GM06990 (cell line): ENCODE data around the gene TENM4.

Source experiments
- DNase-seq: peaks from one replicate; pipeline ENCODE4 v3.0.0-alpha.2; 2011; ENCODE audit not compliant: insufficient read length; ENCODE audit errors: extremely low read depth
- H3K27me3 ChIP-seq: replicated peaks from 2 replicates; pipeline ENCODE4 v1.6.0; 2011; ENCODE audit warnings: low read length; ENCODE audit not compliant: control insufficient read depth, insufficient read depth
- H3K36me3 ChIP-seq: 2 replicates; pipeline ENCODE4 v1.5.1; 2011; ENCODE audit warnings: low read length; ENCODE audit not compliant: control insufficient read depth, insufficient read depth
- H3K4me3 ChIP-seq: replicated peaks from 2 replicates; pipeline ENCODE4 v1.5.1; 2011; ENCODE audit warnings: low read depth, mild to moderate bottlenecking, control low read depth, low read length
- CTCF ChIP-seq: IDR thresholded peaks from 2 replicates; pipeline ENCODE4 v1.5.1; 2011; ENCODE audit warnings: low read length, control low read depth, mild to moderate bottlenecking, inconsistent platforms; ENCODE audit not compliant: insufficient read depth, poor library complexity, severe bottlenecking

Gene TENM4

DNA sequence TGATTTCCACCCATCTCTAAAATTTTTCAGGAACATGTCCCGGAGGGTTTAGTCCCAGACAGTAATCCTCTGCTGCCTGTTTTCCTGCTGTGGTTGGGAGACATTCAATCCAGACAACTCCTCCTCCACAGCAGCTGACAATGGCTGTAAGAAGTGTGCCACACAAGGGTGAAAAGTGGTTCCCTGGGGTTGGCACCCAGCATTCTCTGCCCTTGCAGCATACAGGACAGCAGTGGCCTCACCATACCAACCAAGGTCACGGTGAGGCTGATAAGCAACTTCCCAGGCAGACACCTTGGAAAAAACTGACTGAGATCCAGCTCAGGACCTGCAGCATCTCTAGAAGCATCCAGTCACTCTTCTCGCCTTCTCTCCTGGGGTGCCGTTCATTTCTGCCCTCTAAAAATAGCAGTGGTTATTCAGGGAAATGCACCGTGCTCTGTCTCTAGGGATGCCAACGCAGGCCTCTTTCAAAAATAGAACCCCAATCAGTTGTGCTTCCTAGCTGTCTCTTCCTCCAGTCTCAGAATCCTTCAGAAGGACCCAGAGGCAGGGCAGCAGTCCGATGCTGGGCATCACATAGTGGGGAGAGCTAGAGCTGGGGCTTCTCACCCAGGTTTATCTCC lies 241.0 kb downstream of the TENM4 start:
- no peak for DNase-seq
- no peaks in the 10 kb centered on the region for H3K27me3 ChIP-seq

DNA sequence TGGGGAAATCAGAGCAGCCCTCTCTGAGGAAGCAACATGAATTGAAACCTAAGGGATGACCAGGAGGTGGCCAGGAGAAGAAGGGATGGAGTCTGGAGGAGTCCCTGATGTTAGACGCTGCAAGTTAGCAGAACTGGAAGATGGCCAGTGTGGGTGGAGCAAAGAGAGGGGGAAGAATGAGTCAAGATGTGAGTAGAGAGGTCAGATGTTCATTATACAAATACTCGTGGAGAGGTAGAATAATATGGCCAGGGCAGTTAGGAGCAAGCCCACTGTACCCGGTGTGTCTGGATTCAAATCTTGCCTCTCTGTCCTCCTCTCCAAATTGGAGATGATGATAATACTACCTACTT lies 242.0 kb downstream of the TENM4 start:
- Histone ChIP-seq H3K27me3 (no peaks in the 10 kb centered on the region), H3K4me3 (no peak overlapping the region), H3K36me3 (no peaks in the 10 kb centered on the region)
- no peak for TF ChIP-seq CTCF
- DNase-seq, result no peak

More for the DNA sequence above, 241.0 kb downstream of the TENM4 start:
- H3K36me3 ChIP-seq, result no peaks in the 10 kb centered on the region
- H3K4me3 ChIP-seq, result no peak overlapping the region
- no peak for TF ChIP-seq CTCF

GRCh38 chr11:79198203-79198897 lies 242.5 kb downstream of the TENM4 start:
- no peak for DNase-seq
- Histone ChIP-seq H3K36me3 (no peaks in the 10 kb centered on the region), H3K4me3 (no peak overlapping the region), H3K27me3 (no peaks in the 10 kb centered on the region)
- no peak for TF ChIP-seq CTCF

DNA sequence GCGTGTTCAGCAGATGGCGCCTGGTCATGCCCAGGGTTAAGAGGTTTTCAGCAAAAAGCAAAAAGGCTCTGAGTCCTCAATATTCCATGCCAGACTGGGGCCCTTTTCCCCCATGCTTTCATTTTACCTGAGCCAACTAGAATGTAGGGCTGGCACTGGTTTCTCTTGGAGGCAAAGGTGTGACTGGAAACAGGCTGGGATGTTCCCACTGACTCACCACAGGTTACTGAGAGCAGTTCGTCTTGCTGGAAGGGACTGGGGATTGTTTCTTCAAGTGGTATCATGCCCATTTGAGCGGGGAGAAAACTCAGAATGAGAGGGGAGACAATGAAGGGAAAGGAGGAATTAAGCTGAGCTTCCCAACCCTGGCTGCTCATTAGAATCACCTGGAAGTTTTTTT lies 243.9 kb downstream of the TENM4 start:
- no peaks in the 10 kb centered on the region for H3K27me3 ChIP-seq
- H3K36me3 ChIP-seq, result no peaks in the 10 kb centered on the region
- no peak for TF ChIP-seq CTCF
- DNase-seq, result no peak
- H3K4me3 ChIP-seq, result no peak overlapping the region

GRCh38 chr11:79195209-79195608 lies 245.6 kb downstream of the TENM4 start:
- no peak for DNase-seq
- TF ChIP-seq CTCF, result no peak
- Histone ChIP-seq H3K27me3 (no peaks in the 10 kb centered on the region), H3K4me3 (no peak overlapping the region), H3K36me3 (no peaks in the 10 kb centered on the region)
